ENCODE results near the gene MPHOSPH10.

- TF ChIP-seq HOXB5 (CRISPR knock-in tag; IDR thresholded peaks at IDR 0.05): no peak
- no peak for TF ChIP-seq KDM1A (IDR thresholded peaks at IDR 0.05; ENCODE audit: low read depth)
- no peak for TF ChIP-seq REST (IDR thresholded peaks at IDR 0.05)
- TF ChIP-seq RFX5 (IDR thresholded peaks at IDR 0.05): no peak
- no peak for TF ChIP-seq NPAS2 (CRISPR knock-in tag; IDR thresholded peaks at IDR 0.05; ENCODE audit: borderline replicate concordance)
These were observed 26.1 kb downstream of the MPHOSPH10 start for GRCh38 chr2:71156573-71156972.

Measured in A549 (cell line).